C4-2B (cell line): Measurements from ENCODE around the gene SMARCC2.

Experiments
- CTCF ChIP-seq: fragments of 450-650 bp; conservative IDR thresholded peaks from 2 replicates; pipeline ENCODE4 v1.5.1; 2017; ENCODE audit warnings: mild to moderate bottlenecking
- ZFX ChIP-seq: fragments of 450-650 bp; IDR thresholded peaks from 2 replicates; pipeline ENCODE4 v1.6.1; 2017

GRCh38 chr12:56188778-56189098 is 545 bp downstream of the SMARCC2 start:
- TF ChIP-seq CTCF (no peak), ZFX (no peak)
